COLO829 (cell line): ENCODE results near the gene ASB9.
"Not testable (repeated sequence)": the region's sequence is repeated elsewhere in the genome, so short reads cannot be mapped to it uniquely, and the experiment has no call there.

Source experiments
- DNase-seq: peaks from one replicate; pipeline ENCODE4 v3.0.0; 2012; ENCODE audit warnings: low spot score

ASB9 gene

DNA sequence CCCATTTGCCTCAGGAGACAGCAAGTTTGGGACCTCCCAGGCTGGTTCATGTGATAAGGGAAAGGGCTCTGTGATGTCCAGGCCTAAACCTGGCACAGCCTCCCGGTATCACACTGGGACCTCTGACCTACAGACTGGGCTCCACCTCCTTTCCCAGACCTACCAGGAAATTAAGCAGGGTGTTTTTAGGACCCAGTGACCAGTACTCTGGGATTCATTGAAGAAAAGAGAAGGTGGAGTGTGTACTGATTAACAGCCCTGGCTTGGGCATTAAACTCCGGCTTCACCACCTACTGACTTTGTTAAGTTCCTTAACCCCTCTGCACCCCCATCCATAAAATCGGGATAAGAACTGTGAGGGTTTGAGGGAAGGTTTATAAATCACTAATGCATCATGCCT lies 28.6 kb downstream of the ASB9 start:
- no peak for DNase-seq

DNA sequence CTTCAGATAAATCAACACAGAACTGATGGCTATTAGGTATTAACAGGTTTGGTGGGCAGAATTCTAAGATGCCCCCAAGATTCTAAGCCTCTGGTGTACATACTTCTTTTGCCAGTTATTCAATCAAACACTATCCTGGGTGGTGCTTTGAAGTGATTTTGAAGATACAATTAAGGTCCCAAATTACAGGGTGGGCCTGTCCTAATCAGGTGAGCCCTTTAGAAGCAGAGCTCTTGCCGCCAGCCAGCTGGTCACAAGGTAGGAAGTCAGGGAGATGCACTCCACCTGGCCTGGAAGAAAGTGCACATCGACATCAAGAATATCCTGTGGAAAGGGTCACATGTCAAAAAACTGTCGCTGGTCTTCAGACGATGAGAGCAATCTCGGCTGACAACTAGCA lies 29.5 kb downstream of the ASB9 start:
- DNase-seq, result no peak

DNA sequence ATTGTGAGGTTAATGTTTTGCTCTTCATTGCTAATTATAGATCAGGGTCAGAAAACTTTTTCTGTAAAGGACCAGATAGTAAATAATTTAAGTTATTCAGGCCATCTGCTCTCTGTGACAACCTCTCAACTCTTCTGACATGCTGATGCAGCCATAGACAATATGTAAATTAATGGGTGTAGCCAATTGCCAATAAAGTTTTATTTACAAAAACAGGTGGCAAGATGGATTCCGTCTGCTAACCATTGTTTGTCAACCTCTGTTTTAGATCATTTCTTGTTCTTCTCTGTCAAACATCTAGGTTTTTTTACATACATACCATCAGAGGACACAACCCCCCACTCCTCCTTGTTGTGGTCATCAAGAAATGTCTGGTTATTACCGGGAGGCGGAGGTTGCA lies 33.7 kb downstream of the ASB9 start:
- no peak for DNase-seq

DNA sequence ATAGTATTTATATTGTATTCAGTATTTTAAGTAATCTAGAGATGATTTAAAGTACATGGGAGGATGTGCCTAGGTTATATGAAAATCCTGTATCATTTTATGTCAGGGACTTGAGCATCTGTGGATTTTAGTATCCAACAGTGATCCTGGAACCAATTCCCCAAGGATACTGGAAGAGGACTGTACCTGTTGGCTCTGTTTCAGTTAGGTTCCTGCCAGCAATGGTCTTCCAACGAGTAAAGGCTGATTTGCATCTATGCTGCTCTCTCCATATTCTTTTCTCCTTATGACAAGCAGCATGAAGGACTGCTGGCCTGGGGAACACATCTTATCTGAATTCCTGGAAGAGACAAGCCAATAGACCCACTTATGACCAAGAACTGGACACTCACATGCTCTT lies 34.9 kb downstream of the ASB9 start:
- no peak for DNase-seq

GRCh38 chrX:15233416-15234015 lies 36.4 kb downstream of the ASB9 start:
- DNase-seq, result peak; percentile 71

GRCh38 chrX:15224747-15225146 lies 45.1 kb downstream of the ASB9 start:
- DNase-seq, result no peak

- DNase-seq, result no peak
These were observed 48.6 kb downstream of the ASB9 start for GRCh38 chrX:15221321-15221720.

GRCh38 chrX:15217161-15217560 lies 52.7 kb downstream of the ASB9 start:
- DNase-seq, result no peak

DNA sequence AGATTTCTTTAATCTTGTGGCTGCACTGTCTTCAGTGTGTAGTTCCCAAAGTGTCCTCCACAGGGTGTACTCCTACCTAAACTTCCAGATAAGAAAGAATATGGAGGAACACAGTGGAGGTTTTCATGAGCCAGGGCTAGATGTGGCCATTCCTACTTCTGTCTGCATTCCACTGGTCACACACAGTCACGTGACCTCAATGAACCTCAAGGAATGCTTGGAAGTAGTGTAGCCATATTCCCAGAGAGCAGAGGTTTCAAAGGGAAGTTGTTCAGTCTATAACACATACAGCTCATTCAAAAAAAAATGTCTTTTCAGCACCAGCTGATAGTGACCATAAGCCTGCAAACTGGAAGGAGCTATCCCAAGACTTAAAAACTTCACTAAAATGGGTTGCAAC lies 53.6 kb downstream of the ASB9 start:
- no peak for DNase-seq

DNA sequence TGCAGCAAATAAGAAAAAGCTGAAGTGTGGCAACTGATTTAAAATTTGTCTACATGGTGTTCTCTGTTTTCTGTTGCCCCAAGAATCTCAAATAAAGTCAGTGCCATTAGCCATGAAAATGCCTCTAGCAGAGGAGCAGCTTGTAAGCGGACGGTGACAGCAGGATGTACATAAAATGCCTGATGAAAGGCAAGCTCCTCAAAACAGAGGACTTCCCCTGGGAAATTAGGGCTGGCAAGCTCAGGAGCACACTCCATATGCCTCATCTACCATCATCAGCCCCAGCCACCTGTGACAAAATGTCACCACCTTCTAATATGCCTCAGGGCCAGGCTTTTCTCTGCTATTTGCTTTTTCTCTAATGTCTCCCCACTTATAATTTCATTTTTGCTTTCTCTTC lies 54.5 kb downstream of the ASB9 start:
- no peak for DNase-seq

- DNase-seq, result no peak
These were observed 55.3 kb downstream of the ASB9 start for GRCh38 chrX:15214588-15214987.

DNA sequence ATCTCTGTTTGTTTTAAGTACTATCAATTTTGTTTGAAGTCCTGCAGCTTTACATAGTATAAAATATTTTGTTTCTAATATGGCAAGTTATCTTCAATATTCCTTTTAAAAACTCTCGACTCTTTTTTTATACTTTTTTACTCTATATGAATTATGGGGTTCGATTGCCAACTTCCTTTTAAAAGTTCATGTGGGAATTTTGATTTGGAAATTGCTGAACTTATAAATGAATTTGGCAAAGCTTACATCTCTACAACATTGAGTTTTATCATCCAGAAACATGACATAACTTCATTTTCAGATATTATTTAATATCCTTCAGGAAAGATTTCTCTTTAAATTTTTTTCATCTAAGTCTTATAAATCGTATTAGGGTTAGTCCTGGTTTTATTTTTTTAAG lies 60.8 kb downstream of the ASB9 start:
- DNase-seq, result no peak

DNA sequence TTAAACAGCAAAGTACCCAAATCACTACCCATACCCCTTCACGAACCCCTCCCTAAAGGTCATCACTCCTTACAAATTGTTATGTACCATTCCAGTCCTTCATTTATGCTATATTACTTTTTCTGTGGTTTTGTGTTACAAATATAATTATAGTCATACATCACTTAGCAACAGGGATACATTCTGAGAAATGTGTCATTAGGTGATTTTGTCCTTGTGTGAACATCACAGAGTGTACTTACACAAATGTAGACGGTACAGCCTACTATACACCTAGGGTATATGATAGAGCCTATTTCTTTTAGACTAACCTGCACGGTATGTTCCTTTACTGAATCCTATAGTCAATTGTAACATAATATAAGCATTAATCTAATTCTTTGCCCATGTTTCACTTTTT lies 61.9 kb downstream of the ASB9 start:
- no peak for DNase-seq

DNA sequence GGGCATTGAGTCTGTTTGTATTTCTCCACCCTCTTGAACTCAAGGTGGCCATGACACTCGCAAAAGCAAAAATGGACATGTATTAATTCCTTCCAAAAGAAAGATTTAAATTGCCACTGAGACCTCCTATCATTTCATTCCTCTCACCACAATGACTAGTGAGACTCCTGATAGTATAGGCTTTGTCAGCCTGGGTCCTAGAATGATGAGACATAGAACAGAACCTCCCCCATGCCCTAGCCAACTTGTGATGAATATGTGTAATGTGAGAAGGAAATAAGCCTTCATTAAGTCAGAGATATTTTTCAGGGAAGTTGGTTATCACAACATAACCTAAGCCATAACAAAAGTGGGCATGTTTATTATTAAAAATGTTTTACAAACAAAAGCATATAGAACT lies 62.5 kb downstream of the ASB9 start:
- DNase-seq, result no peak

- DNase-seq, result no peak
These were observed 63.6 kb downstream of the ASB9 start for GRCh38 chrX:15206306-15206705.

DNA sequence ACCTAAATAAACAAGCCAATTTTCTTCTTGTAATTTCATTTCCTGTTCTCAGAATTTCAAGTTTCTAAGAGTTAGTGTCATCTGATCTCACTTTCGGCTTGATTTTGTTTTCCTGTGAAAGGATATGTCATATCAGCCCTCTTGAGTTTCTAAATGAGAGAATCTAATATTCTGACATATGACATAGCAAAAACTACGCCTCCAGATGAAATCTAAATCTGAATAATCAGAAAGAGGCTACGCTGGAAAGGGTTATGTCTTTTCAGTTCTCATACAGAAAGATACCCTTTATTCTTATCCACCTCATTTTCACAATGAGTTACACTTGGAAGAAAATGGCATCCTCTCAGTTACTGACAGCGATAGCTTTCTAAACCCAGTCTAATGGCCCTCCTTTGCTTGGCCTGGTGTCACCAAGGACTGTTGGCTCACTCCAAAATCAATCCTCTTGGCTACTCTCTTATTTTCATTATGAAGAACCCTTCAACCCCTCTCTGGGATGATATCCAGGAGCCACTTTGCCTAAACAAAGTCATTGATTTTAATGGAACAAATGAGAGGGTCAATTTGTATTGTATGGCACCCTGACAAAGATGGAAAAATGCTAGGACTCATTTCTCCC lies 65.6 kb downstream of the ASB9 start:
- DNase-seq, result no peak

GRCh38 chrX:15203694-15204093 lies 66.2 kb downstream of the ASB9 start:
- no peak for DNase-seq

- DNase-seq, result peak; percentile 20
These were observed 67.3 kb downstream of the ASB9 start for GRCh38 chrX:15202454-15203177.

- no peak for DNase-seq
These were observed 69.0 kb downstream of the ASB9 start for GRCh38 chrX:15200871-15201270.

- DNase-seq, result not testable (repeated sequence)
These were observed 71.2 kb downstream of the ASB9 start for GRCh38 chrX:15198608-15199202.

GRCh38 chrX:15194146-15194545 lies 75.7 kb downstream of the ASB9 start:
- no peak for DNase-seq
